Lower leg skin (tissue), 4 donors: ENCODE results near the gene ERGIC3. TPM values are rescaled to one million over a fixed set of nuclear protein-coding genes. Genes with fewer than 3 reads are reported as not detected.

Experiments
- DNase-seq, 2 donors: peaks; one replicate each; pipeline ENCODE4 v3.0.0-alpha.2; 2019; ENCODE audit warnings: low spot score in 2 of 2
- H3K4me3 ChIP-seq: fragments of 200-600 bp; sonication (generic); 2 replicates; pipeline ENCODE4 v1.5.1; 2017; ENCODE audit warnings: mild to moderate bottlenecking, low read depth; ENCODE audit not compliant: poor library complexity, severe bottlenecking
- CTCF ChIP-seq, 3 donors: fragments of 450-650 bp; IDR thresholded peaks; one replicate each; pipeline ENCODE4 v1.5.1; 2016; ENCODE audit warnings: antibody characterized with exemption in 3 of 3, mild to moderate bottlenecking in 3 of 3, moderate library complexity in 2 of 3
- POLR2A ChIP-seq, 2 donors: fragments of 450-650 bp; IDR thresholded peaks; one replicate each; pipeline ENCODE4 v1.6.1; 2016 to 2017; ENCODE audit warnings: antibody characterized with exemption in 2 of 2, mild to moderate bottlenecking in 1 of 2, moderate library complexity in 1 of 2
- WGBS, 2 donors: methylation state at CpG; one replicate each; pipeline ENCODE4 v1.1.5; 2018; 5-methylcytosine and 5-hydroxymethylcytosine counted together
- intact Hi-C: fragments of 100-400 bp; cut with DNase I; formaldehyde crosslinking; loops from one replicate; pipeline ENCODE4 v1.15.0; 2023; ENCODE audit warnings: low total_unique reads
- total RNA-seq, 4 donors: library from RNA; depleted of rRNA; stranded (reverse); fragments of >200 nt; gene quantifications; one replicate each; pipeline ENCODE4 v1.1.0, GENCODE V29; 2016

The ERGIC3 gene
- total RNA-seq, 4 donors from 2014 or later: 148 to 222 (median 201) TPM

- intact Hi-C loops: no loop called here
- 92 to 96% methylated on average over 6 of the region's 6 CpGs for WGBS, 2 donors
- TF ChIP-seq CTCF (IDR thresholded peaks at IDR 0.05) (no peak), POLR2A (IDR thresholded peaks at IDR 0.05) (no peak)
- no peak overlapping the region for H3K4me3 ChIP-seq
- DNase-seq: no peak
Measured at GRCh38 chr20:35506872-35507638, 34.8 kb upstream of the ERGIC3 start.

- intact Hi-C loops: no loop called here
- no peak overlapping the region for H3K4me3 ChIP-seq
- DNase-seq: no peak
- no peak for TF ChIP-seq POLR2A (IDR thresholded peaks at IDR 0.05)
- TF ChIP-seq CTCF (IDR thresholded peaks at IDR 0.05): no peak
- 84 to 89% methylated on average over 10 of the region's 10 CpGs for WGBS, 2 donors
Measured at GRCh38 chr20:35508493-35509218, 33.2 kb upstream of the ERGIC3 start.

GRCh38 chr20:35510951-35511735, 30.7 kb upstream of the ERGIC3 start:
- no peak for TF ChIP-seq POLR2A (IDR thresholded peaks at IDR 0.05)
- TF ChIP-seq CTCF (IDR thresholded peaks at IDR 0.05): no peak
- H3K4me3 ChIP-seq: no peak overlapping the region
- WGBS, 2 donors: 70 to 74% methylated on average over 11 to 12 of the region's 12 CpGs
- no peak for DNase-seq
- intact Hi-C loops: no loop called here

GRCh38 chr20:35511814-35512420, 30.0 kb upstream of the ERGIC3 start:
- no peak overlapping the region for H3K4me3 ChIP-seq
- DNase-seq: no peak
- 95 to 96% methylated on average over 2 of the region's 2 CpGs for WGBS, 2 donors
- intact Hi-C loops: no loop called here
- TF ChIP-seq POLR2A (IDR thresholded peaks at IDR 0.05) (no peak), CTCF (IDR thresholded peaks at IDR 0.05) (no peak)

- TF ChIP-seq POLR2A (IDR thresholded peaks at IDR 0.05) (no peak), CTCF (IDR thresholded peaks at IDR 0.05) (no peak)
- DNase-seq: no peak
- intact Hi-C loops: no loop called here
- H3K4me3 ChIP-seq: no peak overlapping the region
- 85 to 86% methylated on average over 11 of the region's 11 CpGs for WGBS, 2 donors
Measured at GRCh38 chr20:35514371-35514932, 27.4 kb upstream of the ERGIC3 start.
